Panc1 (cell line): ENCODE data around the gene ATP6V1C2. TPM values are rescaled to one million over a fixed set of nuclear protein-coding genes. Genes with fewer than 3 reads are reported as not detected.

Source experiments
- ATAC-seq: fragments of 200-7000 bp; cut with Tn5 transposase; 2 replicates; pipeline ENCODE4 v1.9.1; 2020; ENCODE audit warnings: mild to moderate bottlenecking, moderate library complexity
- BruUV-seq: library from RNA; stranded (reverse); fragments of 400-500 nt; replicated peaks from 2 replicates; lab custom pipeline; 2021; lab: Mats Ljungman, UMichigan
- CTCF ChIA-PET: fragments of 300-600 bp; sonication (Branson Sonifier 250); formaldehyde crosslinking; loops from one replicate; lab custom pipeline; 2022; ENCODE audit warnings: antibody characterized with exemption; lab: Charles Lee
- POLR2A ChIA-PET: fragments of 300-600 bp; sonication (Branson Sonifier 250); formaldehyde crosslinking; loops from one replicate; lab custom pipeline; 2022; ENCODE audit warnings: antibody characterized with exemption; lab: Charles Lee
- DNase-seq: peaks from one replicate; pipeline ENCODE4 v3.0.0-alpha.2; 2010; ENCODE audit warnings: low read depth, low spot score
- H3K27ac ChIP-seq: 2 replicates; pipeline ENCODE4 v1.5.1; 2011; ENCODE audit warnings: mild to moderate bottlenecking, low read length, inconsistent platforms
- H3K27me3 ChIP-seq: fragments of 200-500 bp; sonication (Bioruptor generic); 2 replicates; pipeline ENCODE4 v1.6.0; 2014; ENCODE audit warnings: low read length, inconsistent platforms; ENCODE audit not compliant: control insufficient read depth, insufficient read depth
- H3K36me3 ChIP-seq: fragments of 200-500 bp; sonication (Bioruptor generic); 2 replicates; pipeline ENCODE4 v1.5.1; 2014; ENCODE audit warnings: inconsistent platforms, mild to moderate bottlenecking, low read length, moderate library complexity; ENCODE audit not compliant: control insufficient read depth, insufficient read depth
- H3K4me1 ChIP-seq: 2 replicates; pipeline ENCODE4 v1.5.1; 2011; ENCODE audit warnings: inconsistent platforms, mild to moderate bottlenecking, low read length, moderate library complexity; ENCODE audit not compliant: control insufficient read depth, insufficient read depth
- H3K4me3 ChIP-seq, 2 experiments: 2 replicates each; pipeline ENCODE4 v1.5.1; 2011 to 2012; ENCODE audit warnings: low read depth in 2 of 2, low read length in 2 of 2, mild to moderate bottlenecking in 2 of 2, inconsistent platforms in 1 of 2, moderate library complexity in 1 of 2
- H3K9me3 ChIP-seq: fragments of 200-500 bp; sonication (Bioruptor generic); 2 replicates; pipeline ENCODE4 v1.5.1; 2014; ENCODE audit warnings: low read depth, mild to moderate bottlenecking, inconsistent platforms, low read length, moderate library complexity; ENCODE audit not compliant: control insufficient read depth, insufficient read depth
- CTCF ChIP-seq: fragments of 450-650 bp; IDR thresholded peaks from 2 replicates; pipeline ENCODE4 v1.5.1; 2017; ENCODE audit warnings: mild to moderate bottlenecking
- POLR2AphosphoS5 ChIP-seq: IDR thresholded peaks from 2 replicates; pipeline ENCODE4 v1.6.1; 2012; ENCODE audit warnings: mild to moderate bottlenecking, low read depth, low read length, moderate library complexity
- REST ChIP-seq, 2 experiments: IDR thresholded peaks; 2 replicates each; pipeline ENCODE4 v1.6.1; 2011 to 2012; ENCODE audit warnings: low read depth in 2 of 2, control low read depth in 1 of 2, low read length in 1 of 2, mild to moderate bottlenecking in 1 of 2, moderate library complexity in 1 of 2; ENCODE audit not compliant: insufficient read depth in 1 of 2
- SIN3A ChIP-seq: IDR thresholded peaks from 2 replicates; pipeline ENCODE4 v1.6.1; 2012; ENCODE audit warnings: low read depth, mild to moderate bottlenecking, low read length, moderate library complexity, borderline replicate concordance; ENCODE audit not compliant: insufficient read depth
- TCF7L2 ChIP-seq: IDR thresholded peaks from 2 replicates; pipeline ENCODE4 v1.6.1; 2011; ENCODE audit warnings: mild to moderate bottlenecking, low read depth, low read length, inconsistent platforms
- in situ Hi-C: cut with HindIII; loops from 2 replicates; pipeline ENCODE4 v1.10.0; 2016; ENCODE audit warnings: low sequenced_read_pairs, low pct_unique_long_range_greater_than_20kb
- intact Hi-C: fragments of 100-400 bp; cut with micrococcal nuclease; formaldehyde crosslinking; loops from one replicate; pipeline ENCODE4 v1.10.0; 2022; ENCODE audit not compliant: unreplicated experiment
- total RNA-seq: library from RNA; stranded (reverse); gene quantifications from one replicate; pipeline ENCODE4 v1.2.1, GENCODE V29; 2021; ENCODE audit not compliant: unreplicated experiment

ATP6V1C2 gene
- total RNA-seq, 1 experiment from 2014 or later: 0.54 TPM

- intact Hi-C loops: no loop called here
- BruUV-seq: no TSS peak
These were observed 18.8 kb downstream of the ATP6V1C2 start for GRCh38 chr2:10740226-10740625.

GRCh38 chr2:10741139-10741538 lies 19.7 kb downstream of the ATP6V1C2 start:
- no TSS peak for BruUV-seq
- Histone ChIP-seq H3K27ac (no peak overlapping the region), H3K36me3 (no peaks in the 10 kb centered on the region), H3K4me3 (no peak overlapping the region), H3K4me1 (no peaks in the 10 kb centered on the region), H3K9me3 (no peaks in the 10 kb centered on the region), H3K27me3 (no peaks in the 10 kb centered on the region)
- no peak for DNase-seq
- in situ Hi-C loops (no loop called here), intact Hi-C loops (no loop called here)
- POLR2A ChIA-PET: no interaction called here
- peak; percentile 46 for ATAC-seq
- CTCF ChIA-PET: no interaction called here
- TF ChIP-seq REST (IDR thresholded peaks at IDR 0.05; ENCODE audit: insufficient read depth in 1 of 2, low read depth in 2 of 2, low read length in 1 of 2) (no peak), CTCF (no peak), SIN3A (no peak), POLR2AphosphoS5 (no peak), TCF7L2 (no peak)

More at GRCh38 chr2:10740226-10740625, 18.8 kb downstream of the ATP6V1C2 start:
- H3K4me1 ChIP-seq: no peaks in the 10 kb centered on the region
- in situ Hi-C loops: no loop called here
- H3K36me3 ChIP-seq: no peaks in the 10 kb centered on the region
- TF ChIP-seq CTCF (no peak), POLR2AphosphoS5 (no peak), TCF7L2 (no peak), SIN3A (no peak), REST (IDR thresholded peaks at IDR 0.05; ENCODE audit: insufficient read depth in 1 of 2, low read depth in 2 of 2, low read length in 1 of 2) (no peak)
- no peaks in the 10 kb centered on the region for H3K27me3 ChIP-seq
- CTCF ChIA-PET: interaction anchor here (0.7 kb wide), 1 partner anchor 562 kb away, joined by 4 read pairs; no protein-coding TSS in a partner anchor
- no peaks in the 10 kb centered on the region for H3K9me3 ChIP-seq
- no peak overlapping the region for H3K4me3 ChIP-seq
- POLR2A ChIA-PET: no interaction called here
- ATAC-seq: no peak
- DNase-seq: no peak
- no peak overlapping the region for H3K27ac ChIP-seq
